HG02973 (cell line): ENCODE data around the gene LTB.
"Not testable (repeated sequence)": the region's sequence is repeated elsewhere in the genome, so short reads cannot be mapped to it uniquely, and the experiment has no call there.

Source experiments
- ATAC-seq: cut with Tn5 transposase; IDR thresholded peaks from one replicate; pipeline ENCODE4 v1.9.1; 2021; ENCODE audit warnings: moderate library complexity; ENCODE audit not compliant: unreplicated experiment

Gene LTB

DNA sequence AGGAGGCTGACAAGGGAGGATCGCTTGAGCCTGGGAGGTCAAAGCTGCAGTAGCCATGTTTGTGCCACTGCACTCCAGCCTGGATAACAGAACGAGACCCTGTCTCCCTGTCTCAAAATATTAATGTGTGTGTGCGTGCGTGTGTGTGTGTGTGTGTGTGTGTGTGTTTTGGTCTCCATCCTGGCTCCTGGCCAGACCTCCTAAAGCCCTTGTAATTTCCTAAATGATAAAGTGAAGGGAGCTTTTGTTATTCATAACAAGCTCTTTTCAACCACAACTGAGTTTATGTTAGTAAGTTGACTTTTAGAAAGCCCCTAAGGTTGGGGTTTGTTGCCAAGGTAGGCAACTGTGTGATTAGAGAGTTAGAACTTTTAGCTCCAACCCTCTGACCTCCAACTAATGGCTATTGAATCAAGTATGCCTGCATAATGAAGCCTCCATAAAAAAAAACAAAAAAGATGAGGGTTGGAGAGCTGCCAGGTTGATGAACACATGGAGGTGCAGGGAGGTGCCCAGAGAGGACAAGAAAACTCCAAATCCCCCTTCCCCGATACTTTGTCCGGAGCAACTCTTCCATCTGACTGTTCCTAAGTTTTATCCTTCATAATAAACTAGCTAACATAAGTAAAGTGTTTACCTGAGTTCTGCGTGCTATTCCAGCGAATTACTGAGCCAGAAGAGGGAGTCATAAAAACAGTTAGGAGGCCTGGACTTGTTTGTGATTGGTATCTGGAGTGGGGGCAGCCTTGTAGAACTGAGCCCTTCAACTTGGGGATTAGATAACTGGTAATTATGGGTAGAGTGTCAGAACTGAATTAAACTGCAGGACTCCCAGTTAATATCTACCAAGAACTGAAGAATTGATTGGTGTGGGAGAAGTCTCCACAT is 27.5 kb upstream of the LTB start:
- ATAC-seq, result no peak

- ATAC-seq, result no peak
Measured at GRCh38 chr6:31607317-31607716, 25.1 kb upstream of the LTB start.

- no peak for ATAC-seq
Measured at GRCh38 chr6:31597006-31597405, 14.8 kb upstream of the LTB start.

GRCh38 chr6:31592396-31592771 is 10.2 kb upstream of the LTB start:
- ATAC-seq, result no peak

- not testable (repeated sequence) for ATAC-seq
Measured at GRCh38 chr6:31590691-31591090, 8.5 kb upstream of the LTB start.

DNA sequence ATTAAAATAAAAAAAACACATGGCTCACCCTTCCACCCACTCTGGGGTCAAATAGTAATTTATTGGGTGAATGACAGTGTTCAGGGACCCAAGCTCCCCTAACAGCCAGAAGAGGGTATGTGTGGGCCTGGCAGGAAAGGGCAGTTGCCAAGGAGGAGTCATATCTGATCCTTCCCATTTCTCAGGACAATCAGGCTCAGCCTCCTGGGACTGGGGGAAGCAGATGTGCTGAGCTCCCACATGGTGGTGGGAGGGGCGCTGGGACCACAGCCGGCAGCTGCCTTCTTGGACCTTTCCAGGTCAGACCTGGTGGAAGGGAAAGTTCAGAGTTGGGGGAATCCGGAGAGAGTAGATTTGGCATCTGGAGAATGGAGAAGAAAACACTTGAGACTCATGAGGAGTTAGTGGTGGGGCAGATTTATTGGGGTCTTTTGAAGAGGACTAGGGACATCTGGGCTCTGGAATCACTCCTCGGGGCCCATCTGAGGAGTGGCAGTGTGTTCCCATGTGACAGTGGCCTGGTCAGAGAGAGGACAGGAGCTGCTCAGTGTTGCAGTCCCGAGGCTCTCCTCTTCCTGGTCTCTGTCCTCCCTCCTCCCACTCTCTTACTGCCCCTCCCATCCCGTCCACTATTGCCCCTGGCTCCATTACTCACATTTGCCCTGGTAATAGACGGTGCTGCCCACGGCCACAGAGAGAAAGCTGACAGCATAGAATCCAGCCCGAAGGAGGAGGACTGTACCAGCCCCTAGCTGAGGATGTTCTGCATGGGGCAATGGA is 6.8 kb upstream of the LTB start:
- ATAC-seq, result no peak

DNA sequence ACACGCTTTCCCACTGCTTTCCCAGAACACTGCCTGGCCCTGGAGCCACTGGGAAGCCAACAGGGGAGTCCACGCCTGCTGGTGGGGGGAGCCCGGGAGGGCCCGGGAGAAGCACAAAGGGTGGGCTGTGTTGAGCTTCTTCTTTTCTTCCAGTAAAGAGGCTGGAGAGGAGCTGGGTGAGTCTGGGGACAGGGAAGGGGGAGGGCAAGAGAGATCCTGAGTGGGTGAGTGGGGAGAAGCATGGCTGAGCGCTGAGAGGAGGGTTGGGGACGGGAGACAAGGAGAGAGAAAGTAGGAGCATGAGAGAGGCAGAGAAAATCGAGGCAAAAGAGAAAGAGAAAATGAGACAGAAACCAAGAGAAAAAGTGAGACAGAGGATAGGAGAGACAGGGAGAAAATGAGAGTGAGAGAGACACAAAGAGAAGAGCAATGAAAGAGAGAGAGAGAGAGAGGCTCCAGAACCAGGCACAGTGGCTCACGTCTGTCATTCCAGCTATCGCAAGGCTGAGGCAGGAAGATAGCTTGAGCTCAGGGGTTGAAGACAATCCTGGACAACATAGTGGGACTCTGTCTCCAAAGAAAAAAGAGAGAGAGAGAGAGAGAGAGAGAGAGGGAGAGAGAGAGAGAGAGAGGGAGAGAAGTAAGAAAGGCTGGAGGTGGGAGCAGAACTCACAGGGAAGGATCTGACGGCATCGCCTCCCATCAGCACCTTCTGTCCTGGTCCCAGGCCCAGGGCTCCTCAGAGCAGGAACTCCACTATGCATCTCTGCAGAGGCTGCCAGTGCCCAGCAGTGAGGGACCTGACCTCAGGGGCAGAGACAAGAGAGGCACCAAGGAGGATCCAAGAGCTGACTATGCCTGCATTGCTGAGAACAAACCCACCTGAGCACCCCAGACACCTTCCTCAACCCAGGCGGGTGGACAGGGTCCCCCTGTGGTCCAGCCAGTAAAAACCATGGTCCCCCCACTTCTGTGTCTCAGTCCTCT is 5.9 kb upstream of the LTB start:
- ATAC-seq, result no peak

GRCh38 chr6:31586599-31587281 is 4.5 kb upstream of the LTB start:
- ATAC-seq, result no peak

DNA sequence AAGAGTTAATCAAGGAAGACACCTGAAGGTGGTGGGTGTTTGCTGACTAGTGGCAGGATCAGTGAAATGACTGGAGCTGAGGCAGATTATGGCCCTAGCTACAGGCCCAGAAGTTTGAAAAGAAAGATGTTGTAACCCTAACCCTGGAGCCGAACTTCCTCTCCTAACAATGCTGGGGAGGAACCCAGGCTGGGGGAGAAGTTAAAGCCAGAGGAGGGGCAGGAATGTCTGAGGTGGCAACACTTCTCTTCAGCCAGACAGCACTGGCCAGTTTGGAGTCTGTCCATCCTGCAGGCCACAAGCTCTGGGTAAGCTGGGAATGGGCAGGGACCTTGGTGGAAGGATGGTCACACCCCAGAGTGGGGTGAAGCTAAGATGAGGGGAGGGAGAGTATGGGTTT is 3.8 kb upstream of the LTB start, which contains the start of gene LST1:
Gene LST1 (plus strand): TSS at position 270 of the 400 bp plus-strand sequence. CDS start 1,023 bp downstream, outside the sequence.
- no peak for ATAC-seq

- ATAC-seq, result no peak
Measured at GRCh38 chr6:31585491-31585890, 3.3 kb upstream of the LTB start.

GRCh38 chr6:31581434-31582229 is 592 bp downstream of the LTB start:
- no peak for ATAC-seq

GRCh38 chr6:31580807-31581433 is 1.3 kb downstream of the LTB start:
- peak; percentile 50 for ATAC-seq

DNA sequence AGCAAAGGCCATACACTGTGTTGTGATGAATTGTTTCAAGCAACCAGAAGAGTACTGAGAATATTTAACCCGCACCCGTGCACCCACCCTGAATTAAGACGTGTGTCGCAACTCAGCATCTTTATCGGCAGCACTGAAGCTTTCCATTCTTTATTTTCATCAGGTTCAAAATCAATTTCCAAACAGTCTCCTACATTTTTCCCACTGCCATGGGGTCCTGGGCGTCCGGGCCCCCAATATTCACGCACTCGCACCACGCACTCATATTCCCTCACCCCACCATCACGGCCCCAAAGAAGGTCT is 1.8 kb downstream of the LTB start:
- ATAC-seq, result no peak

- no peak for ATAC-seq
Measured at GRCh38 chr6:31579546-31580437, 2.4 kb downstream of the LTB start.

- ATAC-seq, result no peak
Measured at GRCh38 chr6:31579119-31579505, 3.1 kb downstream of the LTB start.

- no peak for ATAC-seq
Measured at GRCh38 chr6:31578184-31579118, 3.8 kb downstream of the LTB start.

DNA sequence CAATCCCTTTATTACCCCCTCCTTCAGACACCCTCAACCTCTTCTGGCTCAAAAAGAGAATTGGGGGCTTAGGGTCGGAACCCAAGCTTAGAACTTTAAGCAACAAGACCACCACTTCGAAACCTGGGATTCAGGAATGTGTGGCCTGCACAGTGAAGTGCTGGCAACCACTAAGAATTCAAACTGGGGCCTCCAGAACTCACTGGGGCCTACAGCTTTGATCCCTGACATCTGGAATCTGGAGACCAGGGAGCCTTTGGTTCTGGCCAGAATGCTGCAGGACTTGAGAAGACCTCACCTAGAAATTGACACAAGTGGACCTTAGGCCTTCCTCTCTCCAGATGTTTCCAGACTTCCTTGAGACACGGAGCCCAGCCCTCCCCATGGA is 4.7 kb downstream of the LTB start:
- no peak for ATAC-seq
